HepG2 (cell line): ENCODE measurements around the gene RAP1GAP2.

Experiments
- ARID2 ChIP-seq: sonication (generic); formaldehyde crosslinking; IDR thresholded peaks from 2 replicates; pipeline ENCODE4 v1.8.1; 2022; ENCODE audit warnings: mild to moderate bottlenecking, missing genetic modification reagents, borderline replicate concordance
- CBX5 ChIP-seq: sonication (generic); formaldehyde crosslinking; IDR thresholded peaks from 2 replicates; pipeline ENCODE4 v1.4.0; 2020; ENCODE audit warnings: missing genetic modification reagents, borderline replicate concordance
- DMAP1 ChIP-seq: IDR thresholded peaks from 2 replicates; pipeline ENCODE4 v1.6.1; 2016
- ELF4 ChIP-seq: sonication (generic); formaldehyde crosslinking; IDR thresholded peaks from 2 replicates; pipeline ENCODE4 v1.5.0; 2020; ENCODE audit warnings: missing genetic modification reagents, mild to moderate bottlenecking, moderate library complexity, borderline replicate concordance
- FOXK1 ChIP-seq: sonication (generic); formaldehyde crosslinking; IDR thresholded peaks from 2 replicates; pipeline ENCODE4 v1.4.0; 2020; ENCODE audit warnings: low read depth, missing genetic modification reagents, borderline replicate concordance
- MIXL1 ChIP-seq: IDR thresholded peaks from 2 replicates; pipeline ENCODE4 v1.6.1; 2016
- NR2F1 ChIP-seq, 2 experiments: fragments of 450-650 bp in 1 of 2; formaldehyde crosslinking in 1 of 2; IDR thresholded peaks; 2 replicates each; pipeline versions ENCODE4 v1.5.0 to v1.6.1; 2016 to 2020; ENCODE audit warnings: mild to moderate bottlenecking in 1 of 2, missing compliant biosample characterization in 1 of 2, missing genetic modification reagents in 1 of 2, moderate library complexity in 1 of 2
- RFX5 ChIP-seq: IDR thresholded peaks from 2 replicates; pipeline ENCODE4 v1.6.1; 2011; ENCODE audit warnings: low read depth, low read length, improper control_type of control experiment
- SATB2 ChIP-seq: sonication (generic); formaldehyde crosslinking; IDR thresholded peaks from 2 replicates; pipeline ENCODE4 v1.5.0; 2020; ENCODE audit warnings: missing genetic modification reagents
- TAF1 ChIP-seq: sonication (generic); formaldehyde crosslinking; IDR thresholded peaks from 2 replicates; pipeline ENCODE4 v1.4.0; 2020; ENCODE audit warnings: missing genetic modification reagents
- TCF7 ChIP-seq: sonication (generic); IDR thresholded peaks from 2 replicates; pipeline ENCODE4 v1.6.1; 2016; ENCODE audit warnings: antibody characterized with exemption, low read depth
- ZNF124 ChIP-seq: sonication (generic); formaldehyde crosslinking; IDR thresholded peaks from 2 replicates; pipeline ENCODE4 v1.4.0; 2020; ENCODE audit warnings: missing genetic modification reagents
- TF ChIP-seq, protein P1 (sequence below): conservative IDR thresholded peaks from 2 replicates; pipeline ENCODE4 v1.6.1; 2018; ENCODE audit warnings: missing genetic modification reagents

DNA sequence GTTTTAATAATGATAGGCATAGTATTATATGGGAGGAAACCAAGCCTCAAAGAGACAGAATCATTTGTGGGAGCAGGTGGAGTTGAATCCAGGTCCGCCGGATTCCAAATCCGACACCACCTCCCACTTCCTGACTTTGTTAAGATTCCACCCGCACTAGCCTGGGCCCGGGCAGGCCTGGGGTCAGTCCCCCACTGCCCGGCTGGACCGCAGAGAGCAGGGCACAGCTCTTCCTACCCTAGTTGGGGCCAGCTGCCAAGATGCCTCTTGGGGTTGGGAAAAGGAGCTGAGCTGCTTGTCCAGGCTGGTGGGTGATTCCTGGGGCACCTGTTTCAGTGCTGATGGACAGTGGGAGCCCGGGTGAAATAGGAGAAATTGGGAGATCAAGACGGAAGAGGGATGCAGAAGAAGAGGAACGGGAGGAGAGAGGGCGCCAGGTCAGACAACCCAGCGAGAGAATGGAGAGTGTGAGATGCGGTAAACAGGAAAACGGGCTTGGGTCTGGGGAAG is 213.2 kb downstream of the RAP1GAP2 start:
- TF ChIP-seq ELF4 (CRISPR knock-in tag): no peak
- TF ChIP-seq TAF1 (CRISPR knock-in tag): no peak
- no peak for TF ChIP-seq FOXK1 (CRISPR knock-in tag)
- TF ChIP-seq MIXL1 (CRISPR knock-in tag): no peak
- TF ChIP-seq CBX5: no peak
- TF ChIP-seq, protein P1, sequence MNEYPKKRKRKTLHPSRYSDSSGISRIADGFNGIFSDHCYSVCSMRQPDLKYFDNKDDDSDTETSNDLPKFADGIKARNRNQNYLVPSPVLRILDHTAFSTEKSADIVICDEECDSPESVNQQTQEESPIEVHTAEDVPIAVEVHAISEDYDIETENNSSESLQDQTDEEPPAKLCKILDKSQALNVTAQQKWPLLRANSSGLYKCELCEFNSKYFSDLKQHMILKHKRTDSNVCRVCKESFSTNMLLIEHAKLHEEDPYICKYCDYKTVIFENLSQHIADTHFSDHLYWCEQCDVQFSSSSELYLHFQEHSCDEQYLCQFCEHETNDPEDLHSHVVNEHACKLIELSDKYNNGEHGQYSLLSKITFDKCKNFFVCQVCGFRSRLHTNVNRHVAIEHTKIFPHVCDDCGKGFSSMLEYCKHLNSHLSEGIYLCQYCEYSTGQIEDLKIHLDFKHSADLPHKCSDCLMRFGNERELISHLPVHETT (CRISPR knock-in tag): no peak
- TF ChIP-seq SATB2 (CRISPR knock-in tag): no peak
- no peak for TF ChIP-seq TCF7
- no peak for TF ChIP-seq ZNF124 (CRISPR knock-in tag)
- no peak for TF ChIP-seq DMAP1 (CRISPR knock-in tag)
- no peak for TF ChIP-seq NR2F1 (CRISPR knock-in tag; IDR thresholded peaks at IDR 0.05)
- no peak for TF ChIP-seq RFX5
- TF ChIP-seq ARID2 (CRISPR knock-in tag): no peak
